Heart left ventricle (tissue), 13 donors: ENCODE data around the gene DPF1.

ENCODE experiments used
- POLR2A ChIP-seq, 2 donors: fragments of 450-650 bp; IDR thresholded peaks; one replicate each; pipeline ENCODE4 v1.6.1; 2017; ENCODE audit warnings: antibody characterized with exemption in 2 of 2, mild to moderate bottlenecking in 2 of 2, moderate library complexity in 2 of 2
- TF ChIP-seq, protein P1 (sequence below), 12 donors: fragments of 200-600 bp; sonication (generic) in 4 of 12; IDR thresholded peaks; one replicate each; pipeline versions ENCODE4 v1.5.0 to v1.8.0; 2018 to 2022; ENCODE audit warnings: antibody characterized with exemption in 12 of 12, mild to moderate bottlenecking in 5 of 12
- donor health status: ischemic (EF 13 %, LVEDD 7.1; RV severe dilation, severe dysfunction).
- donor health status: DM: no; HTN: yes; CAD: no.
- donor health status: DM: no; HTN: no; CAD: no.
- donor health status: ischemic (EF 25% LVEDD 6.9; RV normal size, moderate dysfunction).
- donor health status: ischemic (EF 25% LVEDD 5.7; RV mildly dilated, moderate dysfunction).
- donor health status: ischemic (EF 35%, LVEDD 5.7; RV mildly dilated, moderate dysfunction).
- donor health status: nonischemic (EF 11% LVEDD 7.7; RV severe dilation, severe dysfunction).
- donor health status: DM: yes; HTN: yes; CAD: no.
- donor health status: PGD.
- donor health status: ischemic (EF 29% LVEDD 5.4; RV normal size, mild dysfunction).
- donor health status: nonischemic (EF 23%, LVEDD 6.1; RV moderate dilation, normal function).

GRCh38 chr19:38204728-38205127 is 19.3 kb downstream of the DPF1 start:
- TF ChIP-seq, protein P1, sequence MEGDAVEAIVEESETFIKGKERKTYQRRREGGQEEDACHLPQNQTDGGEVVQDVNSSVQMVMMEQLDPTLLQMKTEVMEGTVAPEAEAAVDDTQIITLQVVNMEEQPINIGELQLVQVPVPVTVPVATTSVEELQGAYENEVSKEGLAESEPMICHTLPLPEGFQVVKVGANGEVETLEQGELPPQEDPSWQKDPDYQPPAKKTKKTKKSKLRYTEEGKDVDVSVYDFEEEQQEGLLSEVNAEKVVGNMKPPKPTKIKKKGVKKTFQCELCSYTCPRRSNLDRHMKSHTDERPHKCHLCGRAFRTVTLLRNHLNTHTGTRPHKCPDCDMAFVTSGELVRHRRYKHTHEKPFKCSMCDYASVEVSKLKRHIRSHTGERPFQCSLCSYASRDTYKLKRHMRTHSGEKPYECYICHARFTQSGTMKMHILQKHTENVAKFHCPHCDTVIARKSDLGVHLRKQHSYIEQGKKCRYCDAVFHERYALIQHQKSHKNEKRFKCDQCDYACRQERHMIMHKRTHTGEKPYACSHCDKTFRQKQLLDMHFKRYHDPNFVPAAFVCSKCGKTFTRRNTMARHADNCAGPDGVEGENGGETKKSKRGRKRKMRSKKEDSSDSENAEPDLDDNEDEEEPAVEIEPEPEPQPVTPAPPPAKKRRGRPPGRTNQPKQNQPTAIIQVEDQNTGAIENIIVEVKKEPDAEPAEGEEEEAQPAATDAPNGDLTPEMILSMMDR (IDR thresholded peaks at IDR 0.05): no peak
- no peak for TF ChIP-seq POLR2A (IDR thresholded peaks at IDR 0.05)
